ENCODE data around the gene ADAM29.
"Not testable (repeated sequence)": the region's sequence is repeated elsewhere in the genome, so short reads cannot be mapped to it uniquely, and the experiment has no call there.

ADAM29 gene

GRCh38 chr4:174918058-174918457 is at the start of gene ADAM29:
Gene ADAM29, plus strand, starts transcription at chr4:174918358. Its CDS starts 57,168 bp downstream, at chr4:174975526.
- DNase-seq (ENCODE audit: low spot score) (no peak), FAIRE-seq (no peak)

- no peak for FAIRE-seq
- DNase-seq (ENCODE audit: low spot score): peak; percentile 30
Observed at GRCh38 chr4:174869339-174869738, 48.8 kb upstream of the ADAM29 start.

- FAIRE-seq: no peak
Observed at GRCh38 chr4:174870311-174870710, 47.8 kb upstream of the ADAM29 start.

GRCh38 chr4:174871407-174871806 is 46.8 kb upstream of the ADAM29 start:
- DNase-seq (ENCODE audit: low spot score) (no peak), FAIRE-seq (no peak)

More at GRCh38 chr4:174870311-174870710, 47.8 kb upstream of the ADAM29 start:
- no peak for DNase-seq (ENCODE audit: low spot score)

- DNase-seq (ENCODE audit: low spot score); FAIRE-seq: not testable (repeated sequence)
Observed at GRCh38 chr4:174873146-174873545, 45.0 kb upstream of the ADAM29 start.

GRCh38 chr4:174873931-174874330 is 44.2 kb upstream of the ADAM29 start:
- FAIRE-seq (no peak), DNase-seq (ENCODE audit: low spot score) (no peak)

GRCh38 chr4:174874898-174875297 is 43.3 kb upstream of the ADAM29 start:
- FAIRE-seq (no peak), DNase-seq (ENCODE audit: low spot score) (no peak)

GRCh38 chr4:174880001-174880400 is 38.2 kb upstream of the ADAM29 start:
- DNase-seq (ENCODE audit: low spot score): no peak
- FAIRE-seq: no peak

- DNase-seq (ENCODE audit: low spot score): no peak
- no peak for FAIRE-seq
Observed at GRCh38 chr4:174882317-174882992, 35.7 kb upstream of the ADAM29 start.

GRCh38 chr4:174907508-174907907 is 10.7 kb upstream of the ADAM29 start:
- no peak for FAIRE-seq
- DNase-seq (ENCODE audit: low spot score): no peak

- no peak for FAIRE-seq
- DNase-seq (ENCODE audit: low spot score): no peak
Observed at GRCh38 chr4:174910271-174910670, 7.9 kb upstream of the ADAM29 start.

GRCh38 chr4:174912919-174913543 is 5.1 kb upstream of the ADAM29 start:
- FAIRE-seq (no peak), DNase-seq (ENCODE audit: low spot score) (no peak)

GRCh38 chr4:174919886-174920423 is 1.8 kb downstream of the ADAM29 start:
- DNase-seq (ENCODE audit: low spot score) (no peak), FAIRE-seq (no peak)

- no peak for FAIRE-seq
- DNase-seq (ENCODE audit: low spot score): no peak
Observed at GRCh38 chr4:174926958-174927357, 8.8 kb downstream of the ADAM29 start.

- FAIRE-seq: no peak
- DNase-seq (ENCODE audit: low spot score): no peak
Observed at GRCh38 chr4:174928174-174928573, 10.0 kb downstream of the ADAM29 start.

GRCh38 chr4:174928575-174929253 is 10.6 kb downstream of the ADAM29 start:
- DNase-seq (ENCODE audit: low spot score) (no peak), FAIRE-seq (no peak)

GRCh38 chr4:174929346-174929745 is 11.2 kb downstream of the ADAM29 start:
- FAIRE-seq (no peak), DNase-seq (ENCODE audit: low spot score) (no peak)

- DNase-seq (ENCODE audit: low spot score) (no peak), FAIRE-seq (no peak)
Observed at GRCh38 chr4:174930895-174931294, 12.7 kb downstream of the ADAM29 start.

GRCh38 chr4:174933083-174933482 is 14.9 kb downstream of the ADAM29 start:
- no peak for FAIRE-seq
- no peak for DNase-seq (ENCODE audit: low spot score)

- no peak for FAIRE-seq
- no peak for DNase-seq (ENCODE audit: low spot score)
Observed at GRCh38 chr4:174934360-174934759, 16.2 kb downstream of the ADAM29 start.

GRCh38 chr4:174935607-174936006 is 17.4 kb downstream of the ADAM29 start:
- no peak for DNase-seq (ENCODE audit: low spot score)
- FAIRE-seq: no peak

- FAIRE-seq: no peak
- no peak for DNase-seq (ENCODE audit: low spot score)
Observed at GRCh38 chr4:174940002-174940401, 21.8 kb downstream of the ADAM29 start.
